Measurements from ENCODE around the gene FAM221A. TPM values are rescaled to one million over a fixed set of nuclear protein-coding genes. Genes with fewer than 3 reads are reported as not detected.

Gene FAM221A
- total RNA-seq, 1 experiment from 2014 or later, result 12.0 TPM

GRCh38 chr7:23700046-23700445, 20.0 kb downstream of the FAM221A start:
- no peaks in the 10 kb centered on the region for H3K9me3 ChIP-seq (ENCODE audit: low read depth, low read length, poor library complexity, severe bottlenecking)
- no peaks in the 10 kb centered on the region for H3K36me3 ChIP-seq (ENCODE audit: insufficient read depth, low read length, poor library complexity, severe bottlenecking)
- peak; percentile 6 for DNase-seq (ENCODE audit: low spot score)
- no peaks in the 10 kb centered on the region for H3K27me3 ChIP-seq (replicated peaks; ENCODE audit: insufficient read depth, low read depth, low read length, poor library complexity)
- no peak overlapping the region for H3K4me3 ChIP-seq (ENCODE audit: low read depth, low read length, poor library complexity, severe bottlenecking)
- CTCF ChIA-PET, result no interaction called here
- no peak for TF ChIP-seq EZH2 (IDR thresholded peaks at IDR 0.05; ENCODE audit: borderline replicate concordance, low read depth, low read length, poor library complexity, severe bottlenecking)
- TF ChIP-seq, protein P1, sequence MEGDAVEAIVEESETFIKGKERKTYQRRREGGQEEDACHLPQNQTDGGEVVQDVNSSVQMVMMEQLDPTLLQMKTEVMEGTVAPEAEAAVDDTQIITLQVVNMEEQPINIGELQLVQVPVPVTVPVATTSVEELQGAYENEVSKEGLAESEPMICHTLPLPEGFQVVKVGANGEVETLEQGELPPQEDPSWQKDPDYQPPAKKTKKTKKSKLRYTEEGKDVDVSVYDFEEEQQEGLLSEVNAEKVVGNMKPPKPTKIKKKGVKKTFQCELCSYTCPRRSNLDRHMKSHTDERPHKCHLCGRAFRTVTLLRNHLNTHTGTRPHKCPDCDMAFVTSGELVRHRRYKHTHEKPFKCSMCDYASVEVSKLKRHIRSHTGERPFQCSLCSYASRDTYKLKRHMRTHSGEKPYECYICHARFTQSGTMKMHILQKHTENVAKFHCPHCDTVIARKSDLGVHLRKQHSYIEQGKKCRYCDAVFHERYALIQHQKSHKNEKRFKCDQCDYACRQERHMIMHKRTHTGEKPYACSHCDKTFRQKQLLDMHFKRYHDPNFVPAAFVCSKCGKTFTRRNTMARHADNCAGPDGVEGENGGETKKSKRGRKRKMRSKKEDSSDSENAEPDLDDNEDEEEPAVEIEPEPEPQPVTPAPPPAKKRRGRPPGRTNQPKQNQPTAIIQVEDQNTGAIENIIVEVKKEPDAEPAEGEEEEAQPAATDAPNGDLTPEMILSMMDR (conservative IDR thresholded peaks at IDR 0.05; ENCODE audit: low read depth, low read length), result no peak
- H3K27ac ChIP-seq (ENCODE audit: low read depth, low read length, poor library complexity, severe bottlenecking), result no peak overlapping the region
- POLR2A ChIA-PET (ENCODE audit: low non-redundant PET), result no interaction called here
- BruUV-seq (replicated peaks), result no TSS peak
- intact Hi-C loops (cut with micrococcal nuclease; ENCODE audit: unreplicated experiment), result no loop called here
- no peaks in the 10 kb centered on the region for H3K4me1 ChIP-seq (ENCODE audit: insufficient read depth, low read length, poor library complexity, severe bottlenecking)

GRCh38 chr7:23709081-23709750, 29.2 kb downstream of the FAM221A start:
- H3K9me3 ChIP-seq (ENCODE audit: low read depth, low read length, poor library complexity, severe bottlenecking), result peaks cover 10% of the 10 kb centered on the region
- intact Hi-C loops (cut with micrococcal nuclease; ENCODE audit: unreplicated experiment), result no loop called here
- H3K27ac ChIP-seq (ENCODE audit: low read depth, low read length, poor library complexity, severe bottlenecking), result no peak overlapping the region
- H3K4me3 ChIP-seq (ENCODE audit: low read depth, low read length, poor library complexity, severe bottlenecking), result no peak overlapping the region
- H3K36me3 ChIP-seq (ENCODE audit: insufficient read depth, low read length, poor library complexity, severe bottlenecking), result no peaks in the 10 kb centered on the region
- TF ChIP-seq EZH2 (IDR thresholded peaks at IDR 0.05; ENCODE audit: borderline replicate concordance, low read depth, low read length, poor library complexity, severe bottlenecking), result no peak
- TF ChIP-seq, protein P1 (conservative IDR thresholded peaks at IDR 0.05; ENCODE audit: low read depth, low read length), result no peak
- no peaks in the 10 kb centered on the region for H3K4me1 ChIP-seq (ENCODE audit: insufficient read depth, low read length, poor library complexity, severe bottlenecking)
- DNase-seq (ENCODE audit: low spot score), result no peak
- ChIA-PET POLR2A (ENCODE audit: low non-redundant PET) (interaction anchor here (0.6 kb wide), 1 partner anchor 133 kb away, joined by 6 read pairs; no protein-coding TSS in a partner anchor), CTCF (interaction anchor here (0.6 to 1.2 kb wide), 2 partner anchors 12 to 162 kb away, joined by 3 read pairs; no protein-coding TSS in a partner anchor)
- no peaks in the 10 kb centered on the region for H3K27me3 ChIP-seq (replicated peaks; ENCODE audit: insufficient read depth, low read depth, low read length, poor library complexity)
- no TSS peak for BruUV-seq (replicated peaks)

DNA sequence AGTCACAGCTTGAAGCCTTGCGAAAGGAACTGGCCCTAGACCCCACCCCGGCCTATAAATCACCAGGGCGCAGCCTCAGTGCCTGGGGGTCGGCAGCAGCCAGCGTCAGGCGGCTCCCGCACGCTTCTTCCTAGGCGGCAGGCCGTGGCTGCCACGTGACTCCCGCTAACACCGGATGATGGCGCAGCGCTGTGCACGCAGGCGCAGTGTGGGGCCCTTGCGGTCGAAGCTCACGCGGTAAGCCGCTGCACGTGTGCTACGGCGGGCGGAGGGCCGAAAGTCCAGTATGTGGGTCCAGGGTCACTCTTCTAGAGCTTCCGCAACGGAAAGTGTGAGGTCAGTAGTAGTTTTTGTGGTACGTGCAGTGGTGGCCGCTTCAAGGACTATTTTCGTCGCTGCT, 30.0 kb downstream of the FAM221A start, which contains the start of gene STK31:
Gene STK31 (plus strand): TSS at position 220 of the 400 bp plus-strand sequence. CDS start 67 bp downstream, at position 287.
- no peaks in the 10 kb centered on the region for H3K4me1 ChIP-seq (ENCODE audit: insufficient read depth, low read length, poor library complexity, severe bottlenecking)
- no peaks in the 10 kb centered on the region for H3K36me3 ChIP-seq (ENCODE audit: insufficient read depth, low read length, poor library complexity, severe bottlenecking)
- H3K27ac ChIP-seq (ENCODE audit: low read depth, low read length, poor library complexity, severe bottlenecking), result no peak within 1 kb of the TSS
- ChIA-PET CTCF (interaction anchor here (0.6 to 1.2 kb wide), 2 partner anchors 13 to 162 kb away, joined by 3 read pairs; no protein-coding TSS in a partner anchor), POLR2A (ENCODE audit: low non-redundant PET) (interaction anchor here (0.6 kb wide), 1 partner anchor 133 kb away, joined by 6 read pairs; no protein-coding TSS in a partner anchor)
- intact Hi-C loops (cut with micrococcal nuclease; ENCODE audit: unreplicated experiment), result loop anchor here (5.0 kb wide), 1 partner anchor 438 kb away; no protein-coding TSS in a partner anchor
- no peaks in the 10 kb centered on the region for H3K27me3 ChIP-seq (replicated peaks; ENCODE audit: insufficient read depth, low read depth, low read length, poor library complexity)
- no peak for TF ChIP-seq EZH2 (IDR thresholded peaks at IDR 0.05; ENCODE audit: borderline replicate concordance, low read depth, low read length, poor library complexity, severe bottlenecking)
- TF ChIP-seq, protein P1 (conservative IDR thresholded peaks at IDR 0.05; ENCODE audit: low read depth, low read length), result no peak
- H3K4me3 ChIP-seq (ENCODE audit: low read depth, low read length, poor library complexity, severe bottlenecking), result no peak within 1 kb of the TSS
- BruUV-seq (replicated peaks), result no TSS peak
- no peak for DNase-seq (ENCODE audit: low spot score)
- H3K9me3 ChIP-seq (ENCODE audit: low read depth, low read length, poor library complexity, severe bottlenecking), result peaks cover 10% of the 10 kb centered on the region

All from A673 (cell line).